Stimulated activated CD4-positive, alpha-beta T cell treated with anti-CD3 and anti-CD28 coated beads, TNF-alpha, amount 100 ng/mL, for 24 hours (primary cell): Measurements from ENCODE around the gene PACSIN1.
"Not testable (repeated sequence)": the region's sequence is repeated elsewhere in the genome, so short reads cannot be mapped to it uniquely, and the experiment has no call there.

Source experiments
- DNase-seq, 3 experiments: peaks; one replicate each; pipeline ENCODE4 v3.0.0-alpha.2; 2020; ENCODE audit warnings: low read depth in 3 of 3

PACSIN1 gene

DNA sequence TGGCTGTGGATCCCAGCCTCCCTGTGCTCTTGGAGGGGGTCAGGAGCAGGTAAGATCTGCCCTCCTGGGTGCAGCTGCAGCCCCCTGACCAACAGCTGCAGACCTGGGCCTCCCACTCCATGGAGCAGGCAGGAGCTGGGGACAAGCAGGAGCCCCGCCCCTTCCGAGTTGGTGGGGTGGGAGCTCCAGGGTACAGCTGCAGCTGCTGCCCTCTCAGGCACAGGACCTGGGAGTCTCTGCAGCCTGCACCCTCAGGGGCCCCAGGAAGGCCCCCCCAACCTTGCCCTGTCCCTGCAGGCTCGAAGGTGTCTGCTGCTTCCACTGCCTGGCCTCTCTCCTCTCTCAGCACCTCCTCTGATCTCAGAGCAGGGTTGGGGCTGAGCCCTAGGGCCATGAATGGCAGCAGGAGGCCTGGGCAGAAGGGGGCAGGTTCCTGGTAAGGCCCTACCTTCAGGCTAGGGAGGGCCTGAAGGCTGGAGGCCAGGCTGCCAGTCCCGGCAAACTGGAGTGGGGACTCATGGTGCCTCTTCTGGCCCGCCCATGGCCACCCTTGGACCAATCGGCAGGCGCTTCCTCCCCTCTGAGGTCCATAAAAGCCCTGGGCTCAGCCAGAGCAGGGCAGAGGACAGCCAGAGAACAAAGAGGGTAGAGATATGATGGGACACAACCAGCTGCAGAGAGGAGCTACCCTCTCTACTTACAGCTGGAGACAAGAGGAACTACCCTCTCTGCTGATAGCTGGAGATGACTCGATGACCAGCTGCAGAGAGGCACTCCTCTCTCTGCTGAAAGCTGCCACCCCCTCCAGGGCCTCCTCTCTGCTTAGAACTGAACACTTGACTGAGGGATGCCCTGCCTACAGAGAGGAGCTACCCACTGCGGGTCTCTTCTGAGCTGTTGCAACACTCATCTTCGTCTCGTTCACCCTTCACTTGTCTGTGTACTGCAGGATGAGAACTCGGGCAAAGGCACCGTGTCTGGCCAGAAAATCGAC is 7.8 kb upstream of the PACSIN1 start:
- no peak for DNase-seq

DNA sequence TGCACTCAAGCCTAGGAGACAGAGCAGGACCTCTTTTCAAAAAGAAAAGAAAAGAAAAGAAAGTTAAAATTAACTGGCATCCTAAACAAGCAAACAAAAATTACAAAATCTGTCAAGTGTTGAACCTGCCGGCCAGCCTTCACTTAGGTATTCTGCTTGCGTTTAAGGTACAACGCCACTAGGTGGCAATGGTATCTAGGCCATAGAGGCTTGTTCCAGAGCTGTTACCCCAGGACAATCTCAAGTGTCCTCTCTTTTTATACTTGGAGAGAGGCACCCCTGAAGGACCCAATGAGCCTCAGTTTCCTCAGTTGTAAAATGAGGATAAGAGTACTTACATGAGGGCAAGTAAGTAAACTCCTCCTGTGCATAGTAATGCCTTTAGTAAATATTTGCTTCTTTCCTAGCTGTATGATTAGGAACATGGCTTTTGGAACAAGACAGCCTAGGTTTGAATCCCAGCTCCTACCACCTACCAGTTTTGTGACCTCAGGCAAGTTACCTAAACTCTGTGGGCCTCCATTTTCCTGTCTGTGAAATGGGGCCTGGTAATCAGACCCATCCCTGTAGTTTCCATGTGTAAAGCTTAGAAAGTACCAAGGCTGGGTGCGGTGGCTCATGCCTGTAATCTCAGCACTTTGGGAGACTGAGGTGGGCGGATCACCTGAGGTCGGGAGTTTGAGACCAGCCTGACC is 5.8 kb upstream of the PACSIN1 start:
- peak; percentile 19 to 29 (median 23) for DNase-seq

DNA sequence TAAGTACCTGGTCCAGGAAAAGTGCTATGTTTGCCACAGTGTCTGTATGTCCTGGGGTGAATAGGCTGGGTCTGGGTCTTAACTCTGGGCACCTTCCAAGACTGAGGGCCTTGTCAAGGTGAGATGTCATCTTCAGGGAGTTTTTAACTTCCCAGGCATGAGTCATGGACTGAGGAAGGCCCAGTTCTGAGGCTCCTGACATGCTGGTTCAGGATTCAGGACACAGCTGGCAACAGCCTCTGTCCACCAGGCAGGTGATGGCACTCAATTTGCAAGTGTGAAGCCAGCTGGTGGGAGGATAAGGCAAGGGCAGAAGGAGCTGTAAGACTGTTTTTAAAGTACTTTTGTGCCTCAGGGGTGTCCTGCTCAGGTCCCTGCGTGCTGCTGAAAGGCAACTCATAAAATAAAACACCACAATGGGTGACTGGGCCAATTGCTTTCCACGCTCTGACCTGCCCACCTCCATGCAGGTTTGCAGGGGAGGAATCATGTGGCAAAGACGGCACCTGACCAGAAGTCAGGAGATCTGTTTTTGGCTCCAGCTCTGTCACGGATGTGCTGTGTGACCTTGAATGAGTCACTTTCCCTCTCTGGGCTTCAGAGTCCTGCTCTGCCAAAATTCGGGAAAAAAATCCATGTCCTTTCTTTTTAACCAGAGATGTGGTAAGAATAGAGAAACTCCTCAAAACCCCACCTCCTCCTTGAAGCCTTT is 4.9 kb upstream of the PACSIN1 start:
- DNase-seq, result no peak

DNA sequence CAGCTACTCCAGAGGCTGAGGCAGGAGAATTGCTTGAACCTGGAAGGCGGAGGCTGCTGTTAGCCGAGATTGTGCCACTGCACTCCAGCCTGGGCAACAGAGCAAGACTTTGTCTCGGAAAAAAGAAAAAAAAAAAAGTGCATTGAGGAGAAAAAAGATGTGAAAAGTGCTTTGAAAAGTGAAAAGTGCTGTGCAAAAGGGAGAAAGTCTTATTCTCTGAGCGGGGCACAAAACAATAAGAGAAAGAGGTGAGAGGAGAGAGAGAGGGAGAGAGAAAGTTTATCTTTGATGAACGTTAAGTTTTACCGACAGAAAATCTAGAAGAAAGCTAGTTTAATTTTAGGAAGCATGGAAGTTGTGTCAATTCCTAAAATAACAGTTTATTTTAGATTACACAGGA is 3.9 kb upstream of the PACSIN1 start:
- no peak for DNase-seq

DNA sequence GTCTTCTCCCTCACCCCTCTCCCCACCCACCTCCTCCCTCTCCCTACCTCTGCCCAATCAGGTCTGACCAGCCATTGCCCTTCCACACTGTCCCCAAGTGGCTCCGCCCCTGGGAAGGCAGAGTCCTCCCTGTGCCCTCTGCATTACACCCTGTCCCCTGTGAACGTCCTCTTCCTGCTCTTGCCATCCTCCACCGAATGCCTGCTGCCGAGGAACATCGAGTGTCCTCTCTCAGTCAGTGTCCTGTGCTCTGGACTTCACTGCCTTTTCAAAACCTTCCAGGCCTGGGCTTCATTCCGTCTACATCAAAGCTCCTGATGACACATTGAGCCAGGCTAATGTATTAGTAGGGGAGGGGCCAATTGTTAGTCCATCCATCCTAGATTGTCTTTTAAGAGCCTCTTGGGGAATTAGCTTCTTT is 3.3 kb upstream of the PACSIN1 start:
- DNase-seq, result no peak

DNA sequence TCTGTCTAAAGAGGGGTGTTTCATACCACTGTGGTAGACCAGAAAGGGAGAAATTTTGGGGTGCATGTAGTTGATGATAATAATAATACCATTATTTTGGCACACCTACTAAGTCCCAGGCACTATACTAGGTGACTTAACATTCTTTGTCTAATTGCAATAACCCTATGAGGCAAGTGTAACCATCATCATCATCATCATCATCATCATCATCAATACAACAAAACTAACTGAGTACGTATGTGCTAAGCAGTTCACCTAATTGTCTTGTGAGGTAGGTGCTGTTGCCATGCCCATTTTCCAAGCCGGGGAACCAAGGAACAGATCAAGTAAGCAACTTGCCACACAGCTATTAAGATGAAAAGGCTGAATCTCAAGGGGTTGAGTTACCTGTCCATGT is 2.6 kb upstream of the PACSIN1 start:
- DNase-seq, result no peak

DNA sequence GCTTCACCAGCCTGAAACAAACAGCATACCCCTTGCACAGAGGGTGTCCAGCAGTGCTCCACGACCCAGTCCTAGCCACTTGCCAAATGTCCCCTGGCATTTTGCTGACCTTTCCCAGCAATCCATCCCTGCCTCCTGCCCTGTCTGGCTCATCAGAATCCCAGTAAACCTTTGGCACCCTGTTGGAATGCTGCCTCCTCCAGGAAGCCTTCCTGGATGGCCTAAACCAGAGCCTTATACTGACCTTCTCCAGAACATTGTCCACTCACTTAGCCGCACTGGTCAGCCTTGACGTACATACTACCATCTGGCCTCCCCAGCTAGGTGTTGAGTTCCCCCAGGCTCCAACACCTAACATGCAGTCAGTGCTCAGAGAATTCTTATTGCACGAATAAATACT is 2.0 kb upstream of the PACSIN1 start:
- DNase-seq, result no peak

DNA sequence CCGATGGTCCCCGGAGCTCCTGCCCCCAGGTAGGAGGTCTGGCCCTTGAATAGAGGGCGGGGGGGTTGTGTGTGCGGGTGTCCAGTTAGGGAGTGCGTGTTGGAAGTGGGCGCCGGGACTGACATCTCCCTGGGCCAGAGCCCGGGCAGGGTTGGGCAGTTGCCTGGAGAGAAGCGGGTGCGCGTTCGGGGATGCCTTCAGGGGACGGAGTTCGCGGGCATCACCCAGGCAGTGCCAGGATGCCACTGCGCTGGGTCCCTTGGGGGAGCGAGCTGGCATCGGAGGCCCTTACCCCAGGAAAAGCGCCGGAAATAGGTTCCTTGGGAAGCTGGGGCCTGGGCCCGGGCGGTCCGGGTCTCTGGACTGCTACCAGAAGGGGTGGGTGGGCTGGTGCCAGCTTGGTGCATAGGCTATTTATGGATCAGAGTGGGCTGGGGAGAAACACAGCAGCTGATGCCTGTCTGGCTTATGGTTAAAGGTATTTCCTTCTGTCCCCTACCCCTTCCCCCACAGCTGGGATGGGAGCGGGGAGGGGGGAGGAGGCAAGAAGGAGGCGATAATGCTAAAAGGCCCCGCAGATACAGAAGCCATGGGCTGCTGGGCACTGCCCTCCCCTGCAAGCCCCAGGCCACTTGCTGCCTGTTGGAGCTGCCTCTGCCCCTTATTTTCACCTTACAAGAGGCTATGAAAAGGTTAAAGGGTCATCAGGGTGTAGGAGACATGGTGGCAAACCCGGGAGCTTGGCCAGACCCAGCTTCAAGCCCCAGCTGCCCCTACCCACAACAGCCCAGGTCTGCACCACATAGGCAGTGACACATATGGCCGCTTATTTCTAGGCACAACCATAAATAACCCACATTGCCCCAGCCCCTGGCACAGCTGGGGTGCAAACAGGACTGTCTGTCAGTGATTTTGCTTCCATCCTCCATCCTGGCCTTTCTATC is 638 bp downstream of the PACSIN1 start:
- no peak for DNase-seq

DNA sequence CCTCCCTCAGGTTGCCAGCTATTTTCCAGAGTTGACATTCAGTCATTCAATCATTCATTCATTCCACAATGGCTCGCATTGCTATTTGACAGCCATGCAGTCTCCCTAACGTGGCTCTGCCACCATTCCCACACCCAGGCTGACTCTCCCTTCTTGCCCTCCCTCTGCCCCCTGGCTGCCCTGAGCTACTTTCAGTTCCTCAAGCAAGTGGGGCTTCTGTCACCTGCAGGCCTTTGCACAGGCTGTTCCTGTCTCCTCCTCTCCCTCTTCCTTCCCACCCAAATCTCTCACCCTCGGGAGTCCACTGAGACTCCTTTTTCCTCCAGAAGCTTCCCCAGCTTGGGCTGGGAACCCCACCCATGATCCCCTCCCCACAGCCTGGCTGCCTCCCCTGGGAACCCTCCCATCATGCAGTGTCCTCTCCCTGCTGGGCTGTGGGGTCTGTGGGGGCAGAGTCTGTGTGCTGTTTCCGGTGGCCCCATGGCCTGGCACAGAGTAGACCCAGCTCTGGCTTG is 2.6 kb downstream of the PACSIN1 start:
- DNase-seq, result no peak

DNA sequence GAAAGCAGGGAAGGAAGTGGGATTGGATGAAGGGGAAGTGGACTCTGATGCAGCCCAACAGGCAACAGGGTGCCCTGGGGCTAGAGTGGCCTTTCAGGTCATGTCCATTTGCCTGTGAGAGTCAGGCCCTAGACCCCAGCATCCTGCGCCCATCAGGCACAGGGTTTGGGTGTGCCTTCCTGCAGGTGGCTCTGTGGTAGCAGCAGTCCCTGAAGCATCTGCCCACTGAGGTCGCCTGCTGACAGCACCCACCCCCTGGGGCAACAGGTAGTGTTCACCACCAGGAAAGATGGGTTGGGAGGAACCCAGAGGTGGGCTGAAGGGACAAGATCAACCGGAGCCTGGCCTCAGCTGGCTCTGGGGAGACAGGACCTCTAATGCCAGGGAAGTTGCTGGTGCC is 3.6 kb downstream of the PACSIN1 start:
- DNase-seq, result no peak

DNA sequence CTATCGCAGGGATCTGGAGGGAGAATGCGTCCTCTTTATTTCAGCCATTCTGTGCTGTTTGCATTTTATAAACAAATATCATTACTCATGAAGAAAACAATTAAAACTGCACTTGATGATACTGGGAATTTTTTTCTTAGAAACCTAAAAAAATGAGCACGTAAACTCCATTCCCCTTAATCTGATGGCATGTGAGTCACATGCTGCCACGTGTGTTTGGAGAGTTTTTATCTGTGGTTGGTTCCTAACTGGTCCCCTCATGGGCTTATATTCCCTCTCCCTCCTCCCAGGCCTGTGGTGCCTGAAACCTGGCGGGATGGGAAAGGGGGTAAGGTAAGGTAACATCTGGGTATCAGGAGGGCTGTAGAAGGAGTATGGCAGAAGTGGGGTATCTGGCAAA is 6.5 kb downstream of the PACSIN1 start:
- no peak for DNase-seq

DNA sequence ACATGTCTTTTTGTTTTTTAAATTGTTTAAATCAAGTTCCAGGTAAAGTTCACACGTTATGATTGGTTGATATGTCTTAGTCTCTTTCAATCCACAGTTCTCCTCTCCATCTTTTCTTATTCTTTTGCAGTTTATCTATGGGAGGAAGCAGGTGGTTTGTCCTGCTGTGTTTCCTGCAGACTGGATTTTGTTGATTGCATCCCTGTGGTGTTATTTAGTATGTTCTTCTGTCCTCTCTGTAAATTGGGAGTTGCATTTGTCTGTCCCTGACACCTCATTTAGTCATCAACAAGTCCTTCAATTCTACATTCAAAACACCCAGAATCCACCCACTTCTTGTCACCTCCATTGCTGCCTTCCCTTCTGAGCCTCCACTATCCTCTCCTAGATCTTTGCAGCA is 8.1 kb downstream of the PACSIN1 start:
- DNase-seq, result no peak

DNA sequence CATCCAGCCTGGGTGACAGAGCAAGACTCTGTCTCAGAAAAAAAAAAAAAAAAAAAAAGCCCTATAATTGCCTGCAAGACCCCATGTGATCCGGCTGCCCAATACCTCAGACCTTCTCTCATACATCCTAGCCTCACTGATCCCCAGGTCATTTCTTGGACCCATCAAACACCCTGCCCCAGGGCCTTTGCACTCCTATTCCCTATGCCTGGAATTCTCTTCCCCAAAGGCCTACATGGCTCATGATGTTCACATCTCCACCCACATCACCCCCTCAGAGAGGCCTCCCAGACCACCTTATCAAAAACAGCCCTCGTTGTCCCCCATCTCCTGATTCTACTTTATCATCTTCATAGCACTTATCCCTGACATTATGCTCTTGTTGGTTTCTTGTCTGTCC is 8.9 kb downstream of the PACSIN1 start:
- DNase-seq, result no peak

DNA sequence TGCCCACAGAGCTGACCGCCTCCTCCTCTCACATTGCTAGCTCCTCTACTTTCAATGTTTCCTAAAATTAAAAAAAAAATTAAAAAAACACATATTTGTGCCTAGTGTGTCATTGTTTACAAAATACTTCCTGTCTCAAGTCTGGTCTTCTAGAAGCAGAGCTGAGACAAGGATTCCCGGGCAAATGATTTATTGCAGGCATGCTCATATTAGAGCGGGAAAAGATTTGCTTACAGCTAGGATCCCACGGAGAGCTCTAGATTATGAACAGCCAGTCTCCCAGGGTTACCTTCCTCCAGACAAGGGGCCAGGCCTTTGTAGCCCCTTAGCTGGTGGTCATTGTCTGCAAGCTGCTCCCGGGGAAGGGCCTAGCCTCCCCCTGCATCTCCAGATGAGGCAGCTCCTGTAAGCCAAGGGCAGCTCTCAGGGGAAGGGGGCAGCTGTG is 9.4 kb downstream of the PACSIN1 start:
- DNase-seq, result no peak

DNA sequence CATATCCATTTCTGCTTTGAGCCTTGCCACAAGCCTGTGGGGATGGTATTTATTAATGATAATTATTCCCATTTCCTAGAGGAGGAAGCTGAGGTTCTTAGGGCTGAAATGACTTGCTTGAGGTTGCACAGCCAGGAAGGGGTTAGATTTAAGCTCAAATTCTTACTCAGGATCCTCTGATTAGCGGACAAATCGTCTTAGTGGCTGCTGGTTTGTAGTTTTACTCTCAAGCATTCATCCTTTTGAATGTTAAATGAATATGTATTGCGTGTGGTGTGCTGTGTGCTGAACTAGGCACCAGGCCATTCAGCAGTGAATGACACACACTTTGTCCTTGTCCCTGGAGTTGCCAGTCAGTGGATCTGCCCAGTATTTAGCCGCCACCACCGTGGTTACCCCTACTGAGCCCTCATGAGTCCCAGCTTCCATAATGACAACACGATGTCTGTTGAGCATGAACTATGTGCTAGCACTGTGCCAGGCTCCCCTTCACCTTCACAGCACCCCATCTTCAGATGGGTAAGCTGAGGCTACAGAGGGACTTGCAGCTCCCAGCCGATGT is 10.0 kb downstream of the PACSIN1 start:
- no peak for DNase-seq

DNA sequence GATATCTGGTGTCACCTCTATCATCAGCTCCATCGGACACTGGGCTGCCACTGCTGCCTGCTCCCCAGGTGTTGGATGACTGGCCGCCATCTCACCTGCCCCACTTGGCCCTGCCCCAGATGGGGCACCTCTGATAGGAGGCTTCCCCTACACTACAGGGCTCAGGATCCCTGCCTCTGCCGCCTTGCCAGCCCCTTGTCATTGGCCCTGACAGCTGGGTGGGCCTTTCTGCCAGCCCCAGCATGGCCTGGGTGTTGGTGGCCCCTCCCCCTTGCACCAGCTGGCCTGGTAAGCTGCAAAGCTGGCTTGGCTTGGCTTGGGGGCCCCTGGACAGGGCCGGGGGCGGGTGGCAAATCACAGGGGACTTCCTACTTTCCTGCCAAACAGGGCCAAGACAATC is 10.6 kb downstream of the PACSIN1 start:
- no peak for DNase-seq

DNA sequence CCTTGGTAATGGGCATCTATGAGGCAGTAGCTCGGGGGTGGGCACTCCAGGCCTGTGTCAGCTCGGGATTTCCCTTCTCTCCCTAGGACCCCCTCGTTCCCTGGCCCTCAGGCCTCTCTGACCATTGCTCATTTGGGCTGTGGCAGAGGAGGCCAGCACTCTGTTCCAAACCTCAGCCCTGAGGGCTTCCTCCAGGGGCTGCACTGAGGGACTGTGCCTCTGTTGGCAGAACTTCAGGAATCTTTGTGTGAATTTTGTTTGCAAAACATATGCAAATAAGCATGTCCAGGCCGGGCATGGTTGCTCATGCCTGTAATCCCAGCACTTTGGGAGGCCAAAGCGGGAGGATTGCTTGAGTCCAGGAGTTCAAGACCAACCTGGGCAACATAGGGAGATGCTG is 11.0 kb downstream of the PACSIN1 start:
- no peak for DNase-seq

DNA sequence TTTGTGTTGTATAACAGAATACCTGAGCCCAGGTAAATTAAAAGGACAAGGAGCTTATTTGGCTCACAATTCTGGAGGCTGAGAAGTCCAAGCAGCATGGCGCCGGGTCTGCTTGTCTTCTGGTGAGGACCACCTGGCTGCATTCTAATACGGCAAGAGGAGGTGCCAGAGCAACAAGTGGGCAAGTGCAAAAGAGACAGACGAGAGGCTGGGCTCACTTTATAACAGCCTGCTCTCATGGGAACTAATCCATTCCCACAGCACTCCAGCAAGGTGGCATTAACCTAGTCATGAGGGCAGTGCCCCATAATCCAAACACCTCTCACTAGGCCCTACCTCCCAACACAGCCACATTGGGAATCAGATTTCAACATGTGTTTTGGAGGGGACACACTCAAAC is 12.9 kb downstream of the PACSIN1 start:
- no peak for DNase-seq

DNA sequence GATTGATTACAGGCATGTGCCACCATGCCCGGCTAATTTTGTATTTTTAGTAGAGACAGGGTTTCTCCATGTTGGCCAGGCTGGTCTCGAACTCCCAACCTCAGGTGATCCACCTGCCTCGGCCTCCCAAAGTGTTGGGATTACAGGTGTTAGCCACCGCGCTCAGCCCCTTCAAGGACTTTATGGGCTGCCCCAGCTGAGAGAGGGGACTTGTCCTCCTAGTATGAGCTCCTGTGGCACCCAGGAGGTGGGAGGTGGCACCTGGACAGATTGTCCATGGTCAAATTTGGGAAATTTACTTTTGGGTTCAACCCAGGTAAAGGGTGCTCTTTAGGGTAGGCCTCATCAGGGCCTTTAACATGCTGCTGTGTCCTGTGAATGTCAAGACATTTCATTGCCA is 17.9 kb downstream of the PACSIN1 start:
- not testable (repeated sequence) for DNase-seq

DNA sequence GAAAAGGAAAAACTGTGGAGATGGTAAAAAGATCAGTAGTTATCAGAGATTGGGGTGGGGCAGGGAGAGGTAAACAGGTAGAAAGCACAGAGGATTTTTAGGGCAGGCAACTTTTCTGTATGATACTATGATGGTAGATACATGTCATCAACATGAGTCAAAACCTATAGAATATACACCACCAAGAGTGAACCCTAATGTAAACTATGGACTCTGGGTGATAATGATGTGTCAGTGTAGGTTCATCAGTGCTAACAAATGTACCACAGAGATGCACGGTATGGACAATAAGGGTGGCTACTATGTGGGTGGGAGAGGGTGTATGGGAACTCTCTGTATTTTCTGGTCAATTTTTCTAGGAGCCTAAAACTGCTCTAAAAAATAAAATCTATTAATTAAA is 18.5 kb downstream of the PACSIN1 start:
- no peak for DNase-seq

DNA sequence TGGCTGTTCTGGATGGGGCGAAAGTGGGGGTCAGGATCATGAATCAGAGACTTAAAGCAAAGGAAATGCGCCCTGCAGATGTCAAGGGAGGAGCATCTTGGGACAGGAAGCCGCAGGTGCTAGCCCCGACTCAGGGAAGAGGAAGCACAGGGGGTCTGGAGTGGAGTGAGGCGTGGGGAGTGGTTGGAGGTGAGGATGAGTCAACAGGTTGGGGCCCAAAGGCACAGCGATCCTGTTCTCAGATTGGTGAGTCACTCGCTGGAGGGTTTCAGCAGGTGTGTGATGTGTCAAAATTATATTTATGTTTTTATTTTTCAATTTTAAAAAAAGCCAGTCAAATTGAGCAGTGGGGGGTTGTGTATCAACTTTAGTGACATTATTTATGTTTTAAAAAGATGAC is 19.0 kb downstream of the PACSIN1 start:
- peak; percentile 48 to 76 (median 56) for DNase-seq
